GM12892 (cell line): ENCODE measurements around the gene TSKU.

Experiments
- POLR2A ChIP-seq: IDR thresholded peaks from 2 replicates; pipeline ENCODE4 v1.6.1; 2011; ENCODE audit warnings: low read depth, low read length, control low read depth
- POLR2AphosphoS5 ChIP-seq: IDR thresholded peaks from 2 replicates; pipeline ENCODE4 v1.6.1; 2011; ENCODE audit warnings: low read depth, low read length, control low read depth

DNA sequence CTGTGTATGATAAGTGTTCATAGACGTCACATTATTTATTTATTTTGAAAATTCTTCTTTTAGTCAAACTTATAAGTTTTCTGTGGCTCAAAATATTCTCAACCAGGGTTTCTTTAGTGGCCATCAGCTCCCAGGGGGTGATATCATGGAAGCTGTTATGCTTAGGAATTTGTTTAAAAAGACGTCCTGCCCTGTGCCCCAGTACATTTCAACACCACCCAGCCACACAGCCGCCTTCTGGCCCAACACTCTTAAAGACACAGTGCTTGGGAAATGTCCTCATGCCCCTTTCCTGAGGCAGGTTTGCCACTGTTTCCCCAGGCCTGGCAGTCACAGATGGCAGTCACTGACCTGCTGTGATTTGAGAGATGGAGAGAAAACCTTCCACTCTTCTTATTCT, 19.9 kb downstream of the TSKU start:
- no peak for TF ChIP-seq POLR2A
- no peak for TF ChIP-seq POLR2AphosphoS5
